SJCRH30 (cell line): ENCODE measurements around the gene FLNB. TPM values are rescaled to one million over a fixed set of nuclear protein-coding genes. Genes with fewer than 3 reads are reported as not detected.

Source experiments
- DNase-seq, 2 experiments: peaks; one replicate each; pipeline ENCODE4 v3.0.0-alpha.2; 2015 to 2020
- H3K27ac ChIP-seq: fragments of 250-450 bp; sonication (Bioruptor Pico); 2 replicates; pipeline ENCODE4 v1.5.1; 2020; ENCODE audit warnings: mild to moderate bottlenecking, moderate library complexity
- H3K27me3 ChIP-seq: fragments of 250-450 bp; sonication (Bioruptor Pico); 2 replicates; pipeline ENCODE4 v1.5.1; 2020; ENCODE audit warnings: mild to moderate bottlenecking, moderate library complexity
- H3K36me3 ChIP-seq: fragments of 250-450 bp; sonication (Bioruptor Pico); 2 replicates; pipeline ENCODE4 v1.5.1; 2020; ENCODE audit warnings: mild to moderate bottlenecking, moderate library complexity
- H3K4me1 ChIP-seq: fragments of 250-450 bp; sonication (Bioruptor Pico); 2 replicates; pipeline ENCODE4 v1.5.1; 2020; ENCODE audit warnings: mild to moderate bottlenecking, moderate library complexity
- H3K4me3 ChIP-seq: fragments of 250-450 bp; sonication (Bioruptor Pico); 2 replicates; pipeline ENCODE4 v1.5.1; 2020; ENCODE audit warnings: mild to moderate bottlenecking, moderate library complexity
- H3K9me3 ChIP-seq: fragments of 250-450 bp; sonication (Bioruptor Pico); replicated peaks from 2 replicates; pipeline ENCODE4 v1.5.1; 2020; ENCODE audit warnings: mild to moderate bottlenecking, moderate library complexity
- total RNA-seq: library from RNA; depleted of rRNA; stranded (reverse); fragments of >200 nt; shearing (Covaris generic); gene quantifications from 2 replicates; pipeline ENCODE4 v1.2.3, GENCODE V29; 2014; rRNA removed

Gene FLNB
- total RNA-seq, 1 experiment from 2014 or later: 22.5 TPM

DNA sequence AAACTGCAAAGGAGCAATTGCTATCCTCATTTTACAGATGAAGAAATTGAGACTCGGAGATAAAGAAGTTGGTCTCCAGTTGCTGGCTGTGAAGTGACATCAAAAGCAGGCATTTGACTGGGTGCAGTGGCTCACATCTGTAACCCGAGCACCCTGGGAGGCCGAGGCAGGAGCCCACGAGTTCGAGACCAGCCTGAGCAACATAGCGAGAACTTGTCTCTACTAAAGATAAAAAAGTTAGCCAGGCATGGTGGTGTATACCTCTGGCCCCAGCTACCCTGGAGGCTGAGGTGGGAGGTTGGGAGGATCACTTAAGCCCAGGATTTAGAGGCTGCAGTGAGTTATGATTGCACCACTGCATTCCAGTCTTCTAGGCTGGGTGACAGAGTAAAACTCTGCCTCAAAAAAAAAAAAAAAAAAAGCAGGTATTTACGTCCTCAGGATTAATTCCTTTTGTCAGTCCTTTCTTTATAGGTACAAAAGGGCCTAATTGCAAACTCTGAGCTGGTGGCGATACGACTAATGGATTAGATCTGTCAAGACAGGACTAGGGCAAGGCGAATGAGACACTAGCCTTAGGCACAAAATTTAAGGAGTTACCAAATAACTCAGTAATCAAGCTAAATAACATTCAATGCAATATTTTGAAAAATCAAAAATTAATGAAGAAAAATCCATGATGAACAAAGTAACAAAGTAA lies 208.4 kb downstream of the FLNB start:
- no peaks in the 10 kb centered on the region for H3K36me3 ChIP-seq
- H3K27me3 ChIP-seq: no peaks in the 10 kb centered on the region
- peaks cover 13% of the 10 kb centered on the region for H3K4me1 ChIP-seq
- H3K27ac ChIP-seq: no peak overlapping the region
- DNase-seq: no peak
- no peaks in the 10 kb centered on the region for H3K9me3 ChIP-seq
- H3K4me3 ChIP-seq: no peak overlapping the region

DNA sequence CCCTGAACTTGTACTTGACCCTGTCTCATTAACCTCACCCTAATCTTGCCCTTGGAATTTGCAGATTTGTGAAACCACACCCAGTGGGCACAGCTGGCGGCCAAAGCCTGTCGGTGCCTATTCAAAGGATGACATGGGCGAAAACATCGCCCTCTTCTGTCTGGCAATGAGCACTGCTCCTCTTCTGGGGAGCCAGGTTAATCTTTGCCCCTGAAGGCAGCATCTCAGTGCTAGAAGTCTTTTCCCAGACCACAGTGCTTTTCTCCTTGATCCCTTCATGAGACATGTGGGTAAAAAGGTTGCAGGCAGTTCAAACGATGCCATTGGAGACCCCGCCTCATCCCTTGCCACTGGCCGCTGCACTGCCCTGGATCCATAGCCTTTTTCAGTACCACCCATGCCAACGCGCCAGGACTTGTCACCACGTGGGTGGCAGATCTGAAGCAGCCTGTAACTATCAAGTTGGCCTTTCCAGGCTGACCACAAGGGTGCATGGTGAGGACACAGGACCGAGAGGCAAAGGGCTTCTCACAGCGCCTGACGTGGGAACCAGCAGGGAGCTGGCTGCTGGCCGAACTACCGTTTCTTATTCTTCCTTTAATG lies 209.1 kb downstream of the FLNB start:
- Histone ChIP-seq H3K4me3 (no peak overlapping the region), H3K4me1 (peaks cover 13% of the 10 kb centered on the region), H3K9me3 (no peaks in the 10 kb centered on the region), H3K27me3 (no peaks in the 10 kb centered on the region), H3K36me3 (no peaks in the 10 kb centered on the region), H3K27ac (no peak overlapping the region)
- DNase-seq: peak; percentile 68 to 83

DNA sequence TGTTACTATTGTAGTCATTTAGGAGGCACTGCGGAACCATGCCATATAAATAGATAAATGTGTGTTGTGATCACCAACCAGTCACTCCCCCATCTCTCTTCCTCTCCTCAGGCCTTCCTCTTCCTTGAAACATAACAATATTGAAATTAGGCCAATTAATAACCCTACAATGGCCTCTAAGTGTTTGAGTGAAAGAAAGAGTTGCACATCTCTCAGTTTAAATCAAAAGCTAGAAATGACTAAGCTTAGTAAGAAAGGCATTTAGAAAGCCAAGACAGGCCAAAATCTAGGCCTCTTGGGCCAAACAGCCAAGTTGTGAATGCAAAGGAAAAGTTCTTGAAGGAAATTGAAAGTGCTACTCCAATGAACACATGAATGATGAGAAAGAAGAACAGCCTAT lies 210.7 kb downstream of the FLNB start:
- no peaks in the 10 kb centered on the region for H3K36me3 ChIP-seq
- no peak for DNase-seq
- H3K27ac ChIP-seq: no peak overlapping the region
- H3K27me3 ChIP-seq: no peaks in the 10 kb centered on the region
- H3K9me3 ChIP-seq: no peaks in the 10 kb centered on the region
- no peak overlapping the region for H3K4me3 ChIP-seq
- H3K4me1 ChIP-seq: peaks cover 13% of the 10 kb centered on the region

Other genes starting within 250 kb of the FLNB start
- not detected in 2 replicates for gene DNASE1L3, start 202.6 kb downstream of the FLNB start, total RNA-seq
- gene ABHD6, start 229.4 kb downstream of the FLNB start, total RNA-seq: 4.3 and 4.6 TPM in 2 replicates